Skeletal muscle cell (primary cell): ENCODE data around the gene LBH.

ENCODE experiments used
- DNase-seq: peaks from one replicate; pipeline ENCODE4 v3.0.0-alpha.2; 2010; ENCODE audit warnings: low read depth
- H3K4me3 ChIP-seq: 2 replicates; pipeline ENCODE4 v1.5.1; 2011; ENCODE audit warnings: low read depth, mild to moderate bottlenecking, control low read depth, low read length, moderate library complexity

LBH gene

GRCh38 chr2:30233271-30234009, 2.1 kb downstream of the LBH start:
- DNase-seq, result no peak
- H3K4me3 ChIP-seq, result peak overlapping the region; percentile 73

GRCh38 chr2:30234180-30234971, 3.0 kb downstream of the LBH start:
- H3K4me3 ChIP-seq, result peak overlapping the region; percentile 73
- peak; percentile 88 for DNase-seq

GRCh38 chr2:30235008-30235655, 3.8 kb downstream of the LBH start:
- H3K4me3 ChIP-seq, result no peak overlapping the region
- no peak for DNase-seq

GRCh38 chr2:30235859-30236535, 4.7 kb downstream of the LBH start:
- no peak overlapping the region for H3K4me3 ChIP-seq
- no peak for DNase-seq

GRCh38 chr2:30236591-30237238, 5.4 kb downstream of the LBH start:
- no peak for DNase-seq
- no peak overlapping the region for H3K4me3 ChIP-seq

- DNase-seq, result no peak
- H3K4me3 ChIP-seq, result no peak overlapping the region
Measured at GRCh38 chr2:30237239-30237965, 6.1 kb downstream of the LBH start.

GRCh38 chr2:30237966-30238800, 6.8 kb downstream of the LBH start:
- no peak for DNase-seq
- no peak overlapping the region for H3K4me3 ChIP-seq

GRCh38 chr2:30239308-30239985, 8.1 kb downstream of the LBH start:
- peak; percentile 85 for DNase-seq
- no peak overlapping the region for H3K4me3 ChIP-seq

GRCh38 chr2:30239986-30240752, 8.8 kb downstream of the LBH start:
- no peak for DNase-seq
- H3K4me3 ChIP-seq, result no peak overlapping the region

- DNase-seq, result no peak
- no peak overlapping the region for H3K4me3 ChIP-seq
Measured at GRCh38 chr2:30243231-30243630, 11.9 kb downstream of the LBH start.

- DNase-seq, result no peak
- H3K4me3 ChIP-seq, result no peak overlapping the region
Measured at GRCh38 chr2:30245364-30245763, 14.0 kb downstream of the LBH start.

GRCh38 chr2:30248791-30249190, 17.5 kb downstream of the LBH start:
- H3K4me3 ChIP-seq, result no peak overlapping the region
- DNase-seq, result no peak

- no peak for DNase-seq
- H3K4me3 ChIP-seq, result no peak overlapping the region
Measured at GRCh38 chr2:30249354-30249753, 18.0 kb downstream of the LBH start.

- H3K4me3 ChIP-seq, result no peak overlapping the region
- DNase-seq, result no peak
Measured at GRCh38 chr2:30250421-30250820, 19.1 kb downstream of the LBH start.

GRCh38 chr2:30252723-30253701, 21.7 kb downstream of the LBH start:
- no peak for DNase-seq
- no peak overlapping the region for H3K4me3 ChIP-seq
